NCI-H1105 treated with DMSO at 0.1 percent for 48 hours (cell line): ENCODE results near the gene COL1A1.

Experiments
- DNase-seq: peaks from one replicate; lab custom pipeline; 2025; lab: John Stamatoyannopoulos, UW

The COL1A1 gene

DNA sequence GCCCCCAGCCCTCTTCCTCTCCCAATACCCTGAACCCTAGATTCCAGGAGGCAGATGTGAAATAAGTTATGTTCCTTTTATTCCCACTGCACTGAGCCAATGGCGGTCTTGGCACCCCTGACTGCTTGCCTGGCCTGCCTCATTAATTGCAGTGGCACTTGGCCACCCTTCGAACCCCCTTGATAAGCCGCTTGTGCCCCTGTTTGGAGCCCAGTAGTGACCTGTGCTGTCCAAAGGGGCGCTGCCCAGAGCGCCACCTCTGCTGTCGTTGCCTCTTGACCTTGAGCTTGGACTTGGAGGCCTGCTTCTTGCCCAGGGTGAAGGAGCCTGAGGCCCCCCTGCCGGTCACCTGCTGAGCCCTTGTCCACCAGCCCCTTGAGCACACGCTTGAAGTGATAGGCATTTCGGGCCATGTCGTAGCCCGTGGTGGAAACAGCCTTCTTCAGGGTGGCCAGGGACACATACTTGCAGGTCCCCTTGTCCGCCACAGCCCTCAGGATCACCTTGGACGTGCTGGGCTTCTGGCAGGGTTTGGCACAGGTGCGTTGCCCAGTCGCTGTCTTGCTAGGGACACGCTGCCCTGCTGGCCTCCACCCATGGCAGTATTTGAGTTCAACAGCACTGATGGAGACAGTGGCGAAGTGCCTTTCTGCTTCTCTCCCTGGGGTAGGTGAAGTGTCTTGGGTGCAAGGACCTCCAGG, 29.9 kb downstream of the COL1A1 start:
- DNase-seq = no peak

DNA sequence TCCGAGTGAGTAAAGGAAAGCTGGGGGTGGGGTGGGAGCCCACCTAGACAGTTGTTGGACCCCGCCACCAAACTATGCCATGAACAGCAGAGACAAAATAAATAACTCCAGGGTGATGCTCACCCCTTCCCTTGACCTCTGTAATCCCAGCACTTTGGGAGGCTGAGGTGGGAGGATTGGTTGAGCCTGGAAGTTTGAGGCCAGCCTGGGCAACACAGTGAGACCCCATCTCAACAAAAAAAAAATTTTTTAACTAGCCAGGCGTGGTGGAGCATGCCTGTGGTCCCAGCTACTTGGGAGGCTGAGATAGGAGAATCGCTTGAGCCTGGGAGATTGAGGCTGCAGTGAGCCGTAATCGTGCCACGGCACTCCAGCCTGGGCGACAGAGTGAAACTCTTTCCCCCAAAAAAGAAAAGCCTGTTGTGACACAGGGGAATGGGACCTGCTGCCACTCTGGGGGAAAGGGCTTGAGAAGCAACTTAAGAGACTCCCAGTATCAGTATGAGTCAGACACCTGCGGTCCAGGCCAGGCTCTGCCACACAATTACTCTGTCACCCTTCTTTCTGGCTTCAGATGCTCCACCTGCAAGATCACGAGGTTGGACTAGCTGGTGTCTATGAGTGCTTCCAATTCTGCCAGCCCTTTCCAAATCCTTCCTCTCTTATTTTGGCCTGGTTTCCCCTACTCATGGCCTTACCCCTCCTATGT, 30.6 kb downstream of the COL1A1 start:
- DNase-seq = no peak

GRCh38 chr17:50169881-50170459, 31.5 kb downstream of the COL1A1 start:
- DNase-seq = no peak

GRCh38 chr17:50169121-50169764, 32.2 kb downstream of the COL1A1 start:
- peak; percentile 48 for DNase-seq

GRCh38 chr17:50168319-50168718, 33.1 kb downstream of the COL1A1 start:
- DNase-seq = no peak

- no peak for DNase-seq
These were observed 34.1 kb downstream of the COL1A1 start for GRCh38 chr17:50167371-50167770.

- no peak for DNase-seq
These were observed 34.8 kb downstream of the COL1A1 start for GRCh38 chr17:50166518-50167181.

GRCh38 chr17:50165867-50166517, 35.4 kb downstream of the COL1A1 start, which contains the start of gene SGCA:
TSS of gene SGCA (plus strand) at chr17:50166005. CDS start at chr17:50166041, 36 bp downstream.
- no peak for DNase-seq

DNA sequence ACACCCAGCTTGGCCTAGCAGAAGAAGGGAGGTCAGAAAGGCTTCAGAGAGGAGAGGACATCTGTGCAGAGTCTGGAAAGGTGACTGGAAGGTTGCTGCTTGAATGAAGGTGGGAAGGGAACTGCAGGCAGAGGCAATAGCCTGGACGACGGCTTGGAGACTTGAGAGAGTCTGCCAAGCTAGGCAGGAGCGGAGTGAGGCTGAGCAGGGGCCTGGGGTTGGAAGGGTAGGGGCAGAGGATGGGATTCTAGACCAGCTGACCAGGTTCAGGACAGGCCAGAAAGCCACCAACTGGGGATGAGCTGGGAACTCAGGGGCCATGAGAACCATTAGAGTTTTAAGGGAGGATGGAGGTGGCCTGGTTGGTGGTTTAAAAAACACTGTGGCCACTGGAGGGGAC, 36.0 kb downstream of the COL1A1 start:
- no peak for DNase-seq

DNA sequence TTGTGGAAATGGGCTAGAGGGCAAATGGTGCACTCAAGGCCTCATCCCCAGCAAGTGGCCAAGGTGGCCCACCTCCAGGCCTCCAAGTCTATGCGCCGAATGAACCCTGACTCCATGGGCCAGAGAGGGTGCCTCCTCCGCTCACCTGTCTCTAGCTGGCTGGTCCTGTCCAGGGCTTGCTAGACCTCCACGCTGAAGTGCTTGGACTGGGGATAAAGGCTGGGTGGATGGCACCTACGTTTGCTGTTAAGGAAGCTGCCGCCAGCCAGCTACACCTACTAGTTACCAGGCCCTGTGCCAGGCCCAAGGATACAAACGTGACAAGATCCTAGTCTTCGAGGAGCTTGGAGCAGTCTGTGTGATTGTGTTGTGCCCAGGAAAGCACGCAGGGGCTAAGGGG, 36.4 kb downstream of the COL1A1 start:
- no peak for DNase-seq

DNA sequence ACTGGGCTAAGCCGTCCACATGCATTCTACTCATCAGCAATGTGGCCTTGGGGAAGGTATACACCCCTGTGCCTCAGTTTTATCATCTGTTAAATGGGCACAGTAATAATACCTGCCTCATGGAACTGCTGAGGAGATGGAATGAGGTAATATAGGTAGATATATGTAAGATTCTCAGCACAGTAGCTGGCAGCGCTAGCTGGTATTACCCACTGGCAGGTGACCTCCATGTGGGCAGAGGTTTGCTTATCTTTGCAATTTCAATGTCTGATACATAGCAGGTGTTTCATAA, 36.8 kb downstream of the COL1A1 start:
- no peak for DNase-seq

- DNase-seq = no peak
These were observed 37.4 kb downstream of the COL1A1 start for GRCh38 chr17:50163843-50164696.

DNA sequence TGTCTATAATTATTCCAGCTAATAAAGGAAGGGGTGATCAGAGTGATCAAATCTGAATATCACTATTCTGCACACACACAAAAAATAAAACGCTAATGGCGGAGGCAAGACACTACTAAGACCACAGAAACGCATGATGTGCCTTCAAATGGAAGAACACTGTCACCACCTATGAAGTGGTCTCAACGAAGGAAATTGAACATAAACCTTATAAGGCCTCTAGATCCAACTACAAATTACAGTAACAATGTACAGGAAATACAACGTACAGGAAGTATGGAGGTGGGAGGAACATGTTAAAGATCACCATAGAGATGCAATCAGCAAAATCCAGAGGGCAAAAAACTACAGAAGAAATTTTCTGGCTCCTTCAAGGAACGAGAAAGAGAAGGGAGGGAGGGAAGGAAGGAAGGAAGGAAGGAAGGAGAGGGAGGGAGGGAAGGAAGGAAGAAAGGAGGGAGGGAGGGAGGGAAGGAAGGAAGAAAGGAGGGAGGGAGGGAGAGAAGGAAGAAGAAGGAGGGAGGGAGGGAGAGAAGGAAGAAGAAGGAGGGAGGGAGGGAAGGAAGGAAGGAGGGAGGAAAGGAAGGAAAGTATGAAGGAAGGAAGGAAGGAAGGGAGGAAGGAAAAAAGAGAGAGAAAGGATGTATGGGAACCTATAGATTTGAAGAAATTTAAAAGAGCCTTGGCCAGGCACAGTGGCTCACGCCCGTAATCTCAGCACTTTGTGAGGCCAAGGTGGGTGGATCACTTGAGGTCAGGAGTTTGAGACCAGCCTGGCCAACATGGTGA, 38.8 kb downstream of the COL1A1 start:
- no peak for DNase-seq

GRCh38 chr17:50161911-50162288, 39.5 kb downstream of the COL1A1 start:
- DNase-seq = no peak

- peak; percentile 91 for DNase-seq
These were observed 40.2 kb downstream of the COL1A1 start for GRCh38 chr17:50161023-50161910.

- DNase-seq = no peak
These were observed 43.5 kb downstream of the COL1A1 start for GRCh38 chr17:50157891-50158290.

DNA sequence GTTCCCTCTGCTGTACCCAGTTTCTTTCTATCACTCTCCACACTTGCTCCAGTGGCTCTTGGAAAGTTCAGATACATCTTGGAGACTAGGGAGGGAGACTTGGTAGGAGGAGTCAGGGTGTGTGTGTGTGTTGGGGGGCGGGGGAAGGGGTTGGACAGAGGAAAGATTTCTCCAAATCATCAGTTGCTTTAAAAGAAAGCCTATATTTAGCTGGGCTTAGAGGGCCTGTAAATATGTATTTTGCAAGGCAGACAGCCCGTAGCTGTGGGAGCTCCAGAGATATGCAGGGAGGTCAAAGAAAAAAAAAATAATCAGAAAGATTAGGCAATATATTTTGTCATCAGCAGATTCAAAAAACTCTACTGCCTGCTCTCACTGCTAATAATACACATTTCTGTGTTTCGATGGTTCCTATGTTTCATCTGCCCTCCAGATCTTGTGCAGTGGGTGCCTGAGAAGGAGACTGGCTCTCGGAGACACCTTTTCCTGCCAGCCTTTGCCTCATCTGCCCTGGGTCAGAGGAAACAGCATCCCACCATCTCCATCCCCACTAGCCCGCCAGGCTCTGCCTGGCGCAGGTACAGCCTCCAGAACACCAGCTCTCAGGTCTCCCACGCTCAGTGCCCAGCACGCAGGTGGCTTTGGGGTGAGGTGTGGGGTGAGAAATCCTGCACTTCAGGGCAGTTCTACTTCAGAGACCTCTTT, 46.2 kb downstream of the COL1A1 start:
- DNase-seq = no peak

GRCh38 chr17:50154604-50155003, 46.8 kb downstream of the COL1A1 start:
- no peak for DNase-seq
